SK-N-SH treated with all-trans-retinoic acid at 6 μM for 48 hours (cell line): ENCODE data around the gene HTN1.
"Not testable (repeated sequence)": the region's sequence is repeated elsewhere in the genome, so short reads cannot be mapped to it uniquely, and the experiment has no call there.

ENCODE experiments used
- ARNTL ChIP-seq: fragments of 450-650 bp; formaldehyde crosslinking; IDR thresholded peaks from 2 replicates; pipeline ENCODE4 v1.5.0; 2020; ENCODE audit warnings: low read depth, mild to moderate bottlenecking, moderate library complexity, borderline replicate concordance
- CREB5 ChIP-seq: fragments of 250-450 bp; sonication (Bioruptor Pico); IDR thresholded peaks from 2 replicates; pipeline ENCODE4 v1.5.1; 2020; ENCODE audit warnings: low read depth, mild to moderate bottlenecking, moderate library complexity
- CSDC2 ChIP-seq: fragments of 250-450 bp; sonication (Bioruptor Pico); IDR thresholded peaks from 2 replicates; pipeline ENCODE4 v1.5.0; 2020; ENCODE audit warnings: mild to moderate bottlenecking, moderate library complexity
- GLIS3 ChIP-seq: fragments of 250-450 bp; sonication (Bioruptor Pico); IDR thresholded peaks from 2 replicates; pipeline ENCODE4 v1.5.0; 2020; ENCODE audit warnings: mild to moderate bottlenecking, moderate library complexity
- ISL1 ChIP-seq: fragments of 250-450 bp; sonication (Bioruptor Pico); IDR thresholded peaks from 2 replicates; pipeline ENCODE4 v2.1.2; 2022; ENCODE audit warnings: mild to moderate bottlenecking, moderate library complexity
- RARB ChIP-seq: fragments of 250-450 bp; sonication (Bioruptor Pico); IDR thresholded peaks from 2 replicates; pipeline ENCODE4 v1.8.0; 2021; ENCODE audit warnings: mild to moderate bottlenecking, moderate library complexity
- TCF4 ChIP-seq: fragments of 250-450 bp; sonication (Bioruptor Pico); IDR thresholded peaks from 2 replicates; pipeline ENCODE4 v1.8.0; 2021; ENCODE audit warnings: mild to moderate bottlenecking, moderate library complexity, borderline replicate concordance
- TSHZ2 ChIP-seq: fragments of 250-450 bp; sonication (Bioruptor Pico); IDR thresholded peaks from 2 replicates; pipeline ENCODE4 v1.5.0; 2020; ENCODE audit warnings: mild to moderate bottlenecking, moderate library complexity
- ZC3H10 ChIP-seq: fragments of 250-450 bp; sonication (Bioruptor Pico); IDR thresholded peaks from 2 replicates; pipeline ENCODE4 v1.5.1; 2021; ENCODE audit warnings: mild to moderate bottlenecking, moderate library complexity
- ZNF565 ChIP-seq: fragments of 450-650 bp; formaldehyde crosslinking; conservative IDR thresholded peaks from 2 replicates; pipeline ENCODE4 v1.5.0; 2020; ENCODE audit warnings: low read depth, mild to moderate bottlenecking, moderate library complexity
- TF ChIP-seq, protein P1 (sequence below): fragments of 250-450 bp; sonication (Bioruptor Pico); IDR thresholded peaks from 2 replicates; pipeline ENCODE4 v1.8.0; 2020; ENCODE audit warnings: mild to moderate bottlenecking, moderate library complexity, borderline replicate concordance

DNA sequence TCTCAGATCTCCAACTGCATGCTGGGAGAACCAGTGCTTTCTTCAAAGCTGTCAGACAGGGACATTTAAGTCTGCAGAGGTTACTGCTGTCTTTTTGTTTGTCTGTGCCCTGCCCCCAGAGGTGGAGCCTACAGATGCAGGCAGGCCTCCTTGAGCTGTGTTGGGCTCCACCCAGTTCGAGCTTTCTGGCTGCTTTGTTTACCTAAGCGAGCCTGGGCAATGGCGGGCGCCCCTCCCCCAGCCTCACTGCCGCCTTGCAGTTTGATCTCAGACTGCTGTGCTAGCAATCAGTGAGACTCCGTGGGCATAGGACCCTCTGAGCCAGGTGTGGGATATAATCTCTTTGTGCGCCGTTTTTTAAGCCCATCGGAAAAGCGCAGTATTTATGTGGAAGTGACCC is 31.2 kb upstream of the HTN1 start:
- TF ChIP-seq TSHZ2 (CRISPR knock-in tag); CREB5 (CRISPR knock-in tag); ISL1; CSDC2 (CRISPR knock-in tag); TCF4 (CRISPR knock-in tag); RARB; GLIS3 (CRISPR knock-in tag); ARNTL (CRISPR knock-in tag); ZC3H10 (CRISPR knock-in tag); ZNF565 (CRISPR knock-in tag): not testable (repeated sequence)
- TF ChIP-seq, protein P1, sequence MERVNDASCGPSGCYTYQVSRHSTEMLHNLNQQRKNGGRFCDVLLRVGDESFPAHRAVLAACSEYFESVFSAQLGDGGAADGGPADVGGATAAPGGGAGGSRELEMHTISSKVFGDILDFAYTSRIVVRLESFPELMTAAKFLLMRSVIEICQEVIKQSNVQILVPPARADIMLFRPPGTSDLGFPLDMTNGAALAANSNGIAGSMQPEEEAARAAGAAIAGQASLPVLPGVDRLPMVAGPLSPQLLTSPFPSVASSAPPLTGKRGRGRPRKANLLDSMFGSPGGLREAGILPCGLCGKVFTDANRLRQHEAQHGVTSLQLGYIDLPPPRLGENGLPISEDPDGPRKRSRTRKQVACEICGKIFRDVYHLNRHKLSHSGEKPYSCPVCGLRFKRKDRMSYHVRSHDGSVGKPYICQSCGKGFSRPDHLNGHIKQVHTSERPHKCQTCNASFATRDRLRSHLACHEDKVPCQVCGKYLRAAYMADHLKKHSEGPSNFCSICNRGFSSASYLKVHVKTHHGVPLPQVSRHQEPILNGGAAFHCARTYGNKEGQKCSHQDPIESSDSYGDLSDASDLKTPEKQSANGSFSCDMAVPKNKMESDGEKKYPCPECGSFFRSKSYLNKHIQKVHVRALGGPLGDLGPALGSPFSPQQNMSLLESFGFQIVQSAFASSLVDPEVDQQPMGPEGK (CRISPR knock-in tag): not testable (repeated sequence)
